Upper lobe of left lung (tissue), 4 donors: ENCODE data around the gene FUT8.

Experiments used
- CTCF ChIP-seq, 6 experiments: fragments of 450-650 bp in 4 of 6; fragments of 200-600 bp in 2 of 6; sonication (generic) in 2 of 6; IDR thresholded peaks; one replicate each; pipeline ENCODE4 v1.5.1; 2016 to 2019; ENCODE audit warnings: antibody characterized with exemption in 6 of 6
- EP300 ChIP-seq, 4 donors: sonication (generic); formaldehyde crosslinking; IDR thresholded peaks; one replicate each; pipeline ENCODE4 v1.5.1; 2017; ENCODE audit warnings: antibody characterized with exemption in 4 of 4, control low read depth in 2 of 4
- POLR2A ChIP-seq, 4 donors: fragments of 450-650 bp; IDR thresholded peaks; one replicate each; pipeline ENCODE4 v1.5.1; 2016 to 2017; ENCODE audit warnings: antibody characterized with exemption in 4 of 4, mild to moderate bottlenecking in 2 of 4
- POLR2AphosphoS5 ChIP-seq, 2 donors: sonication (generic); formaldehyde crosslinking; IDR thresholded peaks; one replicate each; pipeline ENCODE4 v1.5.1; 2017; ENCODE audit warnings: antibody characterized with exemption in 2 of 2

- TF ChIP-seq CTCF (IDR thresholded peaks at IDR 0.05) (no peak), POLR2A (IDR thresholded peaks at IDR 0.05) (no peak), EP300 (IDR thresholded peaks at IDR 0.05) (no peak), POLR2AphosphoS5 (IDR thresholded peaks at IDR 0.05) (no peak)
Measured at GRCh38 chr14:65620195-65620594, 207.7 kb downstream of the FUT8 start.
